GM21723 (cell line): Measurements from ENCODE around the gene THAP8.

Source experiments
- ATAC-seq: cut with Tn5 transposase; IDR thresholded peaks from one replicate; pipeline ENCODE4 v1.9.1; 2021; ENCODE audit warnings: mild to moderate bottlenecking, moderate library complexity; ENCODE audit not compliant: unreplicated experiment

The THAP8 gene

GRCh38 chr19:36054119-36054732, at the start of gene THAP8:
THAP8 (minus strand) TSS chr19:36054285; CDS start chr19:36054217, 68 bp downstream.
- ATAC-seq: peak; percentile 83

- ATAC-seq: no peak
These were observed 49.0 kb upstream of the THAP8 start for GRCh38 chr19:36103040-36103626.

- ATAC-seq: no peak
These were observed 47.7 kb upstream of the THAP8 start for GRCh38 chr19:36101550-36102327.

GRCh38 chr19:36100476-36100875, 46.4 kb upstream of the THAP8 start:
- ATAC-seq: no peak

- no peak for ATAC-seq
These were observed 45.2 kb upstream of the THAP8 start for GRCh38 chr19:36099166-36099785.

GRCh38 chr19:36097036-36097435, 43.0 kb upstream of the THAP8 start:
- ATAC-seq: no peak

- ATAC-seq: no peak
These were observed 39.6 kb upstream of the THAP8 start for GRCh38 chr19:36093687-36094086.

- no peak for ATAC-seq
These were observed 39.1 kb upstream of the THAP8 start for GRCh38 chr19:36093146-36093662.

GRCh38 chr19:36092566-36092965, 38.5 kb upstream of the THAP8 start:
- ATAC-seq: no peak

GRCh38 chr19:36090910-36091695, 37.0 kb upstream of the THAP8 start:
- ATAC-seq: no peak

GRCh38 chr19:36089847-36090246, 35.8 kb upstream of the THAP8 start:
- no peak for ATAC-seq

- no peak for ATAC-seq
These were observed 32.2 kb upstream of the THAP8 start for GRCh38 chr19:36086326-36086725.

- ATAC-seq: no peak
These were observed 30.3 kb upstream of the THAP8 start for GRCh38 chr19:36084231-36085009.

- no peak for ATAC-seq
These were observed 28.8 kb upstream of the THAP8 start for GRCh38 chr19:36082916-36083315.

GRCh38 chr19:36081894-36082293, 27.8 kb upstream of the THAP8 start:
- no peak for ATAC-seq

- no peak for ATAC-seq
These were observed 27.3 kb upstream of the THAP8 start for GRCh38 chr19:36081385-36081784.

- ATAC-seq: no peak
These were observed 25.4 kb upstream of the THAP8 start for GRCh38 chr19:36079389-36079945.

- ATAC-seq: no peak
These were observed 19.2 kb upstream of the THAP8 start for GRCh38 chr19:36073121-36073876.

- no peak for ATAC-seq
These were observed 18.0 kb upstream of the THAP8 start for GRCh38 chr19:36072081-36072480.
